ENCODE measurements around the gene COX18.

- TF ChIP-seq CTCF (IDR thresholded peaks at IDR 0.05; ENCODE audit: insufficient read depth, low read length, poor library complexity, severe bottlenecking) = no peak
- TF ChIP-seq EZH2phosphoT487 (conservative IDR thresholded peaks at IDR 0.05; ENCODE audit: low read length) = no peak
These were observed 18.4 kb upstream of the COX18 start for GRCh38 chr4:73087871-73088270.
